Spleen (tissue), 7 donors: ENCODE measurements around the gene FABP7.

Experiments used
- CTCF ChIP-seq, 11 experiments: fragments of 200-600 bp in 7 of 11; fragments of 450-650 bp in 4 of 11; sonication (generic) in 4 of 11; IDR thresholded peaks in 8 of 11; conservative IDR thresholded peaks in 3 of 11; 1 replicate in 7 of 11; 2 replicates in 4 of 11; pipeline versions ENCODE4 v1.4.0 to v1.8.0; 2016 to 2021; ENCODE audit warnings: antibody characterized with exemption in 11 of 11, inconsistent platforms in 4 of 11, mild to moderate bottlenecking in 1 of 11
- POLR2A ChIP-seq, 3 donors: fragments of 450-650 bp; IDR thresholded peaks; one replicate each; pipeline ENCODE4 v1.5.1; 2017; ENCODE audit warnings: antibody characterized with exemption in 3 of 3, mild to moderate bottlenecking in 1 of 3
- POLR2AphosphoS5 ChIP-seq, 3 donors: sonication (generic); formaldehyde crosslinking; IDR thresholded peaks; one replicate each; pipeline ENCODE4 v1.5.1; 2017; ENCODE audit warnings: antibody characterized with exemption in 3 of 3
- donor health status: DM: no; HTN: no; CAD: no; lungs with moderate emphysema.
- donor health status: DM: no; HTN: no; CAD: no.
- donor health status: DM: no; HTN: no; CAD: no.

- TF ChIP-seq CTCF (IDR thresholded peaks at IDR 0.05 in 8 of 11, conservative IDR thresholded peaks at IDR 0.05 in 3 of 11) (no peak), POLR2A (IDR thresholded peaks at IDR 0.05) (no peak), POLR2AphosphoS5 (IDR thresholded peaks at IDR 0.05) (no peak)
Measured at GRCh38 chr6:122787721-122788120, 8.2 kb downstream of the FABP7 start.
